ENCODE measurements around the gene C19orf85. TPM values are rescaled to one million over a fixed set of nuclear protein-coding genes. Genes with fewer than 3 reads are reported as not detected.

Gene C19orf85
- total RNA-seq, 4 donors from 2014 or later = not detected

GRCh38 chr19:55483706-55484592 is 19.4 kb upstream of the C19orf85 start:
- no peak for TF ChIP-seq CTCF (IDR thresholded peaks at IDR 0.05; ENCODE audit: low read depth)

GRCh38 chr19:55482967-55483705 is 18.6 kb upstream of the C19orf85 start:
- TF ChIP-seq CTCF (IDR thresholded peaks at IDR 0.05; ENCODE audit: low read depth) = no peak

GRCh38 chr19:55482156-55482961 is 17.8 kb upstream of the C19orf85 start:
- TF ChIP-seq CTCF (IDR thresholded peaks at IDR 0.05; ENCODE audit: low read depth) = no peak

- no peak for TF ChIP-seq CTCF (IDR thresholded peaks at IDR 0.05; ENCODE audit: low read depth)
Observed at GRCh38 chr19:55481794-55482155, 17.2 kb upstream of the C19orf85 start.

- TF ChIP-seq CTCF (IDR thresholded peaks at IDR 0.05; ENCODE audit: low read depth) = no peak
Observed at GRCh38 chr19:55481148-55481793, 16.7 kb upstream of the C19orf85 start.

GRCh38 chr19:55479451-55480230 is 15.1 kb upstream of the C19orf85 start:
- TF ChIP-seq CTCF (IDR thresholded peaks at IDR 0.05; ENCODE audit: low read depth) = no peak
